Lower leg skin (tissue), 3 donors: ENCODE data around the gene SLC17A9.

Experiments used
- CTCF ChIP-seq, 3 donors: fragments of 450-650 bp; IDR thresholded peaks; one replicate each; pipeline ENCODE4 v1.5.1; 2016; ENCODE audit warnings: antibody characterized with exemption in 3 of 3, mild to moderate bottlenecking in 3 of 3, moderate library complexity in 2 of 3
- POLR2A ChIP-seq, 2 donors: fragments of 450-650 bp; IDR thresholded peaks; one replicate each; pipeline ENCODE4 v1.6.1; 2016 to 2017; ENCODE audit warnings: antibody characterized with exemption in 2 of 2, mild to moderate bottlenecking in 1 of 2, moderate library complexity in 1 of 2

DNA sequence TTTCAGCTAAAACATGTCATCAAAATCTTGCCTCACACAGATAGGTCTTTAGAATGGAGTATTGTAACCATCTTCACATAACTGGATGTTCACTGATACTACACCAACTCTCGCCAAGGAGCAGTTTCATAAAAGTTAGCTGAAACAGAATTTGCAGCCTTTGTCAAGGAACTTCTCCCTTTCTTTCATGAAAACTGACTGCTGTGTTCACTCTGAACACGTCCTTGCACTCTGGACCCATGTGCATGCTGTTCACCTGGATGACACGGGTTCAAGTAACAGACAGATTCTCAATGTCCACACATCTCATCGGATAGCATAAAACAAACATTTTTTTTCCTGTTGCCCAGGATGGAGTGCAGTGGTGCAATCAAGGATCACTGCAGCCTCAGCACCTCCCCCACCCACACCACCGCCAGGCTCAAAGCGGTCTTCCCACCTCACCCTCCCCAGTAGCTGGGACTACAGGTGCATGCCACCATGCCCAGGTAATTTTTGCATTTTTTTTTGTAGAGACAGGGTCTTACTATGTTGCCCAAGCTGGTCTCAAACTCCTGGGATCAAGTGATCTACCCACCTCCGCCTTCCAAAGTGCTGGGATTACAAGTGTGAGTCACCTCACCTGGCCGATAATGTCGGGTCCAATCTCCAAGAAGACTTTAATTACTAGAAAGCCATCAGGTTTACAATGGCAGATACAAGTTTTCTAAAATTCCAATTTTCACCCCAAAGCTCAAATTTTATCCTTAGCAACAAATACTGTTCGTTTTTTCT, 35.6 kb upstream of the SLC17A9 start:
- no peak for TF ChIP-seq CTCF (IDR thresholded peaks at IDR 0.05)
- TF ChIP-seq POLR2A (IDR thresholded peaks at IDR 0.05), result no peak
